AG10803 (cell line): ENCODE results near the gene DEFB123.

Experiments used
- DNase-seq: peaks from one replicate; pipeline ENCODE4 v3.0.0; 2010; ENCODE audit warnings: low read depth
- H3K4me3 ChIP-seq: 2 replicates; pipeline ENCODE4 v1.5.1; 2011; ENCODE audit warnings: mild to moderate bottlenecking, low read length, control low read depth
- CTCF ChIP-seq: conservative IDR thresholded peaks from 2 replicates; pipeline ENCODE4 v1.5.1; 2011; ENCODE audit warnings: mild to moderate bottlenecking, low read length, control low read depth, inconsistent platforms

The DEFB123 gene

GRCh38 chr20:31488115-31488514 lies 47.7 kb downstream of the DEFB123 start:
- H3K4me3 ChIP-seq = no peak overlapping the region
- DNase-seq = no peak
- no peak for TF ChIP-seq CTCF

DNA sequence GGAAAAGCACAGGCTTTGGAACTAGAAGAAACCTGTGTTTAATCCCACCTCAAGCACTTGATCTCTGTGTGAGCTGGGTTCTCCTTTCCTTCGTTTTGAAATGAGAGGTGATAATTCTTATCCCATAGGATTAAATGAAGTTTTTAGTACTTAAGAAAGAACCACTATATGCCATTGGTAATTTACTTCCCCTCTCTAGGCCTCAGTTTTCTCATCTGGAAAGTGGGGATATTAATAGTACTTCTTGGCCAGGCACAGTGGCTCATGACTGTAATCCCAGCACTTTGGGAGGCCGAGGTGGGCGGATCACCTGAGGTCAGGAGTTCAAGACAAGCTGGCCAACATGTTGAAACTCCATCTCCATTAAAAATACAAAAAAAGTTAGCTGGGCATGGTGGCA lies 48.7 kb downstream of the DEFB123 start:
- no peak for TF ChIP-seq CTCF
- H3K4me3 ChIP-seq = no peak overlapping the region
- no peak for DNase-seq

GRCh38 chr20:31490752-31491151 lies 50.3 kb downstream of the DEFB123 start:
- H3K4me3 ChIP-seq = no peak overlapping the region
- no peak for DNase-seq
- TF ChIP-seq CTCF = no peak

DNA sequence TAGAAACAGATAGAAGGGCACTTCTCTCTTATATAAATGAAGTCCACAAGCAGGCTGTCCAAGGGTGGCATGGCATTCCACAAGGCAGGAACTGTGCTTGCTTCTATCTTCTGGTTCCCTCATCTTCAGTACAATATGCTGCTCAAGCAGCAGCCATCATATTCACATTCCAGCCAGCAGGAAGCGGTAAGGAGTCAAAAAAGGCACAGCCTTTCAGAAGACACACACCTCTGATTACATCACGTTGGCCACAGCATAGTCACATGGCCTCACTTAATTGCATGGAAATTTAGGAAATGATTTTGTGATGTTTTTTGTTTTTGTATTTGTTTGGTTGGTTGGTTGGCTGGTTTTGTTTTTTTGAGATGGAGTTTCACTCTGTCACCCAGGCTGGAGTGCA lies 53.7 kb downstream of the DEFB123 start:
- TF ChIP-seq CTCF = peak; percentile 53
- DNase-seq = peak; percentile 48
- no peak overlapping the region for H3K4me3 ChIP-seq

GRCh38 chr20:31496761-31497295 lies 56.4 kb downstream of the DEFB123 start:
- TF ChIP-seq CTCF = no peak
- H3K4me3 ChIP-seq = peak overlapping the region; percentile 36
- DNase-seq = peak; percentile 68

GRCh38 chr20:31497838-31498540 lies 57.6 kb downstream of the DEFB123 start:
- H3K4me3 ChIP-seq = no peak overlapping the region
- no peak for TF ChIP-seq CTCF
- DNase-seq = peak; percentile 89
